Measurements from ENCODE around the gene TEAD4.
"Not testable (repeated sequence)": the region's sequence is repeated elsewhere in the genome, so short reads cannot be mapped to it uniquely, and the experiment has no call there.

Gene TEAD4

GRCh38 chr12:3054374-3054773 lies 95.2 kb downstream of the TEAD4 start:
- no peak for DNase-seq

GRCh38 chr12:3055026-3055703 lies 96.0 kb downstream of the TEAD4 start:
- no peak for DNase-seq

GRCh38 chr12:3055704-3056467 lies 96.7 kb downstream of the TEAD4 start:
- no peak for DNase-seq

GRCh38 chr12:3061059-3061458 lies 101.9 kb downstream of the TEAD4 start:
- no peak for DNase-seq

GRCh38 chr12:3061501-3062215 lies 102.5 kb downstream of the TEAD4 start:
- no peak for DNase-seq

- no peak for DNase-seq
Observed at GRCh38 chr12:3065300-3065699, 106.1 kb downstream of the TEAD4 start.

- not testable (repeated sequence) for DNase-seq
Observed at GRCh38 chr12:3065846-3066245, 106.6 kb downstream of the TEAD4 start.

- no peak for DNase-seq
Observed at GRCh38 chr12:3069714-3070113, 110.5 kb downstream of the TEAD4 start.

DNA sequence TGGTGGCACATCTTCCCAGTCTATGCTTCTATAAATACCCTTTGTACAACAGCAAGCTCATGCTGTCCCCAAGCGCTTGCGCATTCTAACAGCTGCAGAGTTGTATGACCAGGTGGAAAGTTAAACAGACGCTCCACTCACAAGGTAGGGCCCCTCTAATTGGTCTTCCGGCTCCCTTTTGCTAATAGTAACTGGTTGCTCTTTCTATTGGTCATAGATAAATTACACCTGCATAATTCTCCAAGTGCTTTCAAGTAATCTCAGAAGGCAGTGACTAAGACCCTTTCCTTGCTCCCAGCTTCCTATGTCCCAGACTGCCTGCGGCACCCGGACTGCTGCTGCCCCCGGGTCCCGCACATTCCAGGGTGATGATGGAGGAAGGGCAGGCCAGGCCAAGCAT lies 111.9 kb downstream of the TEAD4 start:
- no peak for DNase-seq

DNA sequence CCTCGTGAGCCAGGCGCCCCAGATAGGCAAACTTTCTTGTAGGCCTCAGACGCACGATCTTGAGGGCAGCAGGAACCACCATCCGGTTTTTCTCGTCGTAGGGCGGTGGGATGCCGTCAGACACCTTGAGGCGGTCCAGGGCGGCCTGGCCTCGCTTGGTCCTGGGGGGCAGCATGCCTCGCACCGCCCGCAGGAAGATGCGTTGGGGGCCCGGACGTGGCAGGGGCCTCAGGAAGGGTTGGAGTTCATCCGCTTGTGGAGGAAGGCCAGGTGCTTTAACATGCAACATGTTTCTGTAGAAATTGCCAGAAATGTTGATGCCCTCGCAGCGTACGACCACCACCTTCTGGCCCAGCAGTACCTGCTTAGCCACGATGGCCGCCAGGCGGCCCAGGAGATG lies 112.5 kb downstream of the TEAD4 start:
- no peak for DNase-seq

DNA sequence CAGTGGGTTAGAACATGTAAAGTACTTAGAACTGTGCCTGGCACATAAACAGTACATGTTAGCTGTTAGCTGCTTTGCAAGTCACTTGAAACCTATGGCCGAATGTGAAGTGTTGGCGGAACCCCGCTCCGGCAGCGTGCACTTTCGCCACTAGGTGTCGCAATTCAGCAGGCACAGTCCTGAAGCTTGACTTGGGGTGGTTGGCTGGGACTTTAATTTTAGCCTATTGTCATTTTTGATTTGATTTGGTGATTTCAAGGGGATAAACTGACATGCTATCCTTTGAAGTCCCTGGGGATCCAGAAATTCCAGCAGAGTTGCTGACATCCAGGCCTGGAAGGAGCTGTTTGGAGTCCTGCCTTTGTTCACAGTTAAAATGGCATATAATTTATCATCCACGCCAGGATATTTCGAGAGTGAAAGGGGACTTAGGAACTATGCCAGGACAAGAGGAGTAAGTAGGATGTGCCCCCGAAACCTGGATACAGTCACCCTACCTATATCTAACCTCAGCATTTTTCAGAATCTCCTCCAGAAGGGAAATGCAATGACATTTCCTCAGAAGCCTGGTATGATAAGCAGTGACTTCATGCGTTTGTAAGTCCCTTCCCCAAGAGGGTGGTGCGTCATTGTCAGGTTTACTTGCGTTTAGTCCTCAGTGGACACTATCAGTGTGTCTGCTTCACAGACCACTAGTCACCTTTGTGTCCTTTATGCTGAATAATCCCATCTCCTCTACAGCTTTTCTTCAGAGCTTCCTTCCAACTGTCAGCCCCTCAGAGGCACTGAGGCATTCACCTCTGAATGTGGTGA lies 114.4 kb downstream of the TEAD4 start:
- DNase-seq: peak; percentile 75

GRCh38 chr12:3075315-3075714 lies 116.1 kb downstream of the TEAD4 start:
- no peak for DNase-seq

DNA sequence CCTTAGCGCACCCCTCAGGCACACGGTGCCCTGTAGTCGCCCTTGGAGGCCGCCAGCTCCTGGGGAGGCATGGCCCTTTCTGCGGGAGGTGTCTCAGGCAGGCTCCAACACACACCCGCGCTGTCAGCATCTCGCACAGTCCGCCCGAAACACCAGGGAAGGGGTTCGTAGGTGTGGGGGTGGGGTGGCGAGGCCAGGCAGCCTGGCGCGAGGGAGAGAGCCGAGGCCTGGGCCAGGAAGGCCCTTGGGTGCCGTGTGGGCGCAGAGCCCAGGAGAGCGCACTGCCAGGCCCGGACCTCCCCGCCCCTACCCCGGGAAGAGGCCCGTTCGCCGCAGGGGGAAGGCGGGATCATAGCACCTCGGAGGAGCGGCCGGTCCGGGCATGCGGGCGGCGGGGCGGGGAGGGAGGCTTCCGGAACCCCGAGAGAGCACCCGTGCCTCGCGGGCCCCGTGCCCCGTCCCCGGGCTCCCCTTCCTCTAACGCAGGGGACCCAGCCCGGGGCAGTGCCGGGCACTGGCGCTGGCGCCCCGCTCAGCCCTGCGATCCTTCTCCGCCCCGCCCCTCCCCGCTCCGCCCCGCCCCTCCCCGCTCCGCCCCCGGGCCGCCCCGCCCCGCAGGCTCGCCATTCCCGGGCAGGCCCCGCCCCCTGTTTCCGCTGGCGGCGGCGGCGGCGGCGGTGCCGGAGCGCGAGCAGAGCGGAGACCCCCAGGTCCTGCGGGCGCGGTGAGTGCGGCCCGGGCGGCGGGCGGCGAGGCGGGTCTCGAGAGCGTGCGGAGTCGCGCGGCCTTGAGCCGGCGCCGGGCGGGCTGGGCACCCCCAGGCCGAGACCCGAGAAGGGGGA lies 117.8 kb downstream of the TEAD4 start, which contains the start of gene TSPAN9:
Gene TSPAN9 (plus strand): TSS at position 650 of the 842 bp plus-strand sequence. CDS start 123,815 bp downstream, outside the sequence.
- peak; percentile 80 for DNase-seq

DNA sequence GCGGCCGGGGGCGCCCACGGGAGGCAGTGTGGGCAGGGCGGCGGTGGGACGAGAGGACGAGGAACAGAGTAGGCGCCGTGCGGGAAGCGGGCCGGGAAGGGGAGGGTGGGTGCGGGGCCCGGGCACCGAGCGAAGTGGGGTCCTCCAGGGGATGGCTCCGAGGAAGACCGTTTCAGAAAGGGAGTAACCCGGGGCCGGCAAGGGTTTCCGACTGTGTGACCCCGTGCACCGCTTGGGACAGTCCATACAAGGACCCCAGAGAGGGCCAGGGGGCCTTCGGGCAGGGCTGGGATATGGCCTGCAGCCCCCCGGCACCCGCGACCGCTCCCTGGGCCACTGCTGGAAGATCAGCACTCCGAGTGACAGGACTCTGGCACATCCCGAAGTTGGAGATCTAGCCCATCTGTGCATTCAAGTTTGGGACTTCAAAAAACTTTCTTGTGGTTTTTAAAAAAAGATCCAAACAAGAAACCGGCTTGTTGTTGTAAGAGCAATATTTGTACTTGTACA lies 118.4 kb downstream of the TEAD4 start:
- no peak for DNase-seq

GRCh38 chr12:3078086-3078820 lies 119.1 kb downstream of the TEAD4 start:
- DNase-seq: no peak

DNA sequence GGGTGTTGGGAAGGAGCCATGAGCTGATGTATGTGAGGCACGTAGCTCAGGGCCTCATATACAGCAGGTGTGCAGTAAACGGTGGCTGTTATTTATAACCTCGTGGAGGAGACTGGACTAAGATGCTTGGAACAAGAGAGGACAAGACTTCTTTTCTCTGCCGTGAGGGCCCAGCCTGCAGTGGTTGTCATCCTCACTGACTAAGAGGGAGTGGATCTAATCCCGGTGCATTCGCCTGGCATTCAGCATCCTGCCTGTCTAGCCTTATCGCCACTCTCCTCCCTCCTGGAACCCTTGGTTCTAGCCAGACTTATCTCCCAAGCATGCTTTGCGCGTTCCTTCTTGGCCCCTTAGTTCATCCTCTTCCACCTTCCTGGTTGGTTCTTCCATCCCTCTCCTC lies 121.9 kb downstream of the TEAD4 start:
- no peak for DNase-seq

DNA sequence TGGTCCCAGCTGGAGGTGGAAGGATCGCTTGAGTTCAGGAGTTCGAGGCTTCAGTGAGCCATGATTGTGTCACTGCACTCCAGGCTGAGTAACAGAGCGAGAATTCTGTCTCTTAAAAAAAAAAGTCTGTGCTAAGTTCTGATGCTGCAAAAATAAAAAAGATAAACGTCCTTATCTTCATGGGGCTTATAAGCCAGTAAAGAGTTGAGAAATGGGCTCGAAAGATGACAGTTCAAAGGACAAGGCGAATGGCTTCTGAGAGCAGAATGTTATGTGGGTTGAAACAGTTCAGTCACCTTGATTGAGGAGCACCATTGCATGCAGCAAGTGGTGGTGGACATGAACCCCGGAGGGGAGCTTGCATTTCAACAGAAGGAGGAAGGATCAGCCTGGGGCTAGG lies 122.7 kb downstream of the TEAD4 start:
- DNase-seq: no peak

DNA sequence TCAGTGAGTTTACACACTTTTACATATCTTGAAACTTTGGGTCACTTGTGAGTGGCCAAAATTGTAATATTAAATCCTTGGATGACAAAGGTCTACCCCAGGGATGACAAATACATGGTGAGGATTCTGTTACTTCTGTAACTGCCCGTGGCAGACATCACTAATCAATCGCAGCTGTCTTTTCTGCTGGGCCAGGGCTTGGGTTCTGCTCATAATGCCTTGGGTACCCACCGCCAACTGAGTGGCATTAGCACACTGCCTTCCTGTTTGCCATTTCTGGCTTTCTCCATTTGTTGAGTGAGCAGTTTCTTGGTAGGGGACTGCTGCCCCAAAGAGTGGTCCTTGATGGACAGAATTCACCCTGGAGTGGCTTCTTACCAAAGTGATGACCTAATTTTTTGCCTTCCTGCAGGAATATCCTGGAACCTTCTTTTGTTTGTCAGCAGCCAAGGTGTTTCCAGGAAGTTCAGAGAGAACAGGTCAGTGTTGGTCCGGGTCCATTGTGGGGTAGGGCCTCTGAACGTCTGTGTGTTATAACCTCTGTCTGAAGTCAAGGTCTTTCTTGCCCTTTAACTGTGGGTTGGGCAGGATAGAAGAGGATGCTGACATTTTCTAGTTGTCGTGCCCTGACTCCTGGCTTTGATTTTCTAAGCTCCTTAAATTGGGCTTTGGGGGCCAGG lies 124.2 kb downstream of the TEAD4 start:
- no peak for DNase-seq

GRCh38 chr12:3083921-3084347 lies 124.7 kb downstream of the TEAD4 start:
- no peak for DNase-seq

DNA sequence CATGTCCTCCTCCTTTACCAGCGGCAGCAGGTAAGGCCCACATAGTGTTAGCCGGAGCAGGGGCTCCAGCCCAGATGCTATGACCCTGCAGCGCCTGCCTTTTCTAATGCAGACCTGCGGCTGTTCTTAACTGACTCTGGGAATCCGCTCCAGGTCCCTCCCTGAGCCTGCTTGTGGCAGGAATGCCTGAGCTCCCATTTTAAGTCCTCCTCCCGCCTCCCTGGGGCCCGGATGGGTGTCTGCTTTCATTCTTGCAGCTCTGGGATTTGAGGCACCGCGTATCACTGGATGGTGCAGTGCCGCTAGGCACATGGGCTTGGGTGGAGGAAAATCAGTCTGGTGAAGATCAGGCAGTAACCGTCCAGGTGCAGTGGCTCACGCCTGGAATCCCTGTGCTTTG lies 125.5 kb downstream of the TEAD4 start:
- DNase-seq: no peak
